GM12874 (cell line): Measurements from ENCODE around the gene ATAD3C.

Experiments
- CTCF ChIP-seq: IDR thresholded peaks from 2 replicates; pipeline ENCODE4 v1.5.1; 2011; ENCODE audit warnings: low read depth, mild to moderate bottlenecking, control low read depth, low read length, moderate library complexity; ENCODE audit not compliant: insufficient read depth

ATAD3C gene

GRCh38 chr1:1424707-1425106 is 24.8 kb upstream of the ATAD3C start:
- TF ChIP-seq CTCF: no peak

- no peak for TF ChIP-seq CTCF
Measured at GRCh38 chr1:1425426-1425752, 24.1 kb upstream of the ATAD3C start.

DNA sequence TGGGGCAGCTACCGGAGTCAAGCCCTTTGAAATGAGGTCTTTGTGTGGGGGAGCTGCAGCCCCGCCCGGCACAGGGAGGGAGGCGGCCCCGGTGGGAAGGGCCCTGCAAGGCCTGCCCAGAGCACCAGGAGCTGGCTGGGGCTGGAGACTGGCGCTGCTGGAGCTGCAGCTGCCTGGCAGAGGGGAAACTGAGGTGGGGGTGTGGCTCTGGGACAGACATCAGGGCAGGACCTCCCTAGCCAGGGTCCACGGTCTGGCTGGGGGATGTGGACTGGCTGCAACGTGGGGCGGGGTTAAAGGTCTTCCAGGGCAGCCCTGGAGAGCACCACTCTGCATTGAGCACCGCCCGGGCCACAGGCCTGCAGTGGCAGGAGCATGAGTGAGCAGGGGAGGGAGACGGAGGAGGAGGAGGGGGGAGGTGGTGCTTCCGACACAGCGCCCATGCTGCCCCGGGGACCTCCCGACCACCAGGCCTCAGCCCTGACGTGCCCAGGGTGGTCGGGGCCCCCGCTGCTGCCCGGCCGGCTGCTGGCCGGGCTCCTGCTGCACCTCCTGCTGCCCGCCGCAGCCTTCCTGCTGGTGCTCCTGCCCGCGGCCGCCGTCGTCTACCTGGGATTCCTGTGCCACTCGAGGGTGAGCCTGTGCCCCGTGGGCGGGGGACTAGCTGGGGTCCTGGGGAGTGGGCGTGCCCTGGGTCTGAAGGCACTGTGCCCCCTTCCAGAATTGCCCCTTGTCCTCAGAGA is 23.6 kb upstream of the ATAD3C start:
- TF ChIP-seq CTCF: no peak

GRCh38 chr1:1426496-1427105 is 22.9 kb upstream of the ATAD3C start:
- TF ChIP-seq CTCF: no peak

DNA sequence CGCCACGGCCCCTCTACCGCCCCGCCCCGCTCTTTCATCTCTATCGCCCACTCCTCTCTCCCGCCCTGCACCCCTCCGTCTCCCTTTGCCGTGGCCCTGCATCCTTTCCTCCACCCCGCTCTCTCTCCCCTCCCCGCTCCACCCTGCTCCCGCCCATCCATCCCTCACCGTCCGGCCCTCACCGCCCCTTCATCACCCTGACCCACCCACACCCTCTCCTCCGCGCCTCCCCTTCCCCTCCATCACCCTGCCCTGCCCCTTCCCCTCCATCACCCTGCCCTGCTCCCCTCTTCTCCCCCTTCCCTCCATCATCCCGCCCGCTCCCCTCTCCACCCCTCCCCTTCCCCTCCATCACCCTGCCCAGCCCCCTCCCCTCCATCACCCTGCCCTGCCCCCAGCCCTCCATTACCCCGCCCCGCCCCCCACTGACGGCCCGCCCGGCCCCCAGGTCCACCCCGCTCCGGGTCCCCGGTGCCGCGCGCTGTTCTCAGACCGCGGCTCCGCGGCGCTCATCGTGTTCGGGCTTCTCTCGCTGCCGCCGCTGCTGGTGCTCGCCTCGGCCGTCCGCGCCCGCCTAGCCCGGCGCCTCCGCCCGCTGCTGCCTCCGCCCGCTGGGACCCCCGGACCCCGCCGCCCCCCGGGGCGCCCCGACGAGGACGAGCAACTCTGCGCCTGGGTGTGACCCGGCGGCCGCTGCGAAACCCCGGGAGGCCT is 22.2 kb upstream of the ATAD3C start:
- no peak for TF ChIP-seq CTCF

- TF ChIP-seq CTCF: no peak
Measured at GRCh38 chr1:1427820-1428148, 21.7 kb upstream of the ATAD3C start.

DNA sequence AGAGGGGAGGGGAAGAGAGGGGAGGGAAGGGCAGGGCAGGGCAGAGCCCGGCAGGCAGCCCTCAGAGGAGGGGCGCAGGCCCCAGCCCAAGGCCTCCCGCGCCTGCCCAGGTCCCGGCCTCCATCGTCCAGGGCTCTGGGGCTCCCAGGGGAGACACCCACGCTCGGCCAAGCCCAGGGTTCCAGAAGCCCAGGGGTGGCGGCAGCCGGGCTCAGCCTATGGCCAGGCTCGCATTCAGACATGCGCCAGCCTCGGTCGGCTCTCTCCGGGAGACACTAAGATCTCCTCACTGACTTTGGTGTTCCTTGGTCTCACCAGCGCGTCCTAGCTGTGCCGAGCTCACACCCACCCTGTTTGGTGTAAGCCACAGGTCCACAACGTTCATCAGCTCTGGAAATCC is 21.3 kb upstream of the ATAD3C start:
- TF ChIP-seq CTCF: no peak
